NCI-H2081 (cell line): ENCODE results near the gene S100A7.
"Not testable (repeated sequence)": the region's sequence is repeated elsewhere in the genome, so short reads cannot be mapped to it uniquely, and the experiment has no call there.

Source experiments
- DNase-seq, 2 experiments: peaks; one replicate each; lab custom pipeline; 2025; lab: John Stamatoyannopoulos, UW

Gene S100A7

GRCh38 chr1:153476491-153477093, 16.1 kb upstream of the S100A7 start:
- DNase-seq, result no peak

DNA sequence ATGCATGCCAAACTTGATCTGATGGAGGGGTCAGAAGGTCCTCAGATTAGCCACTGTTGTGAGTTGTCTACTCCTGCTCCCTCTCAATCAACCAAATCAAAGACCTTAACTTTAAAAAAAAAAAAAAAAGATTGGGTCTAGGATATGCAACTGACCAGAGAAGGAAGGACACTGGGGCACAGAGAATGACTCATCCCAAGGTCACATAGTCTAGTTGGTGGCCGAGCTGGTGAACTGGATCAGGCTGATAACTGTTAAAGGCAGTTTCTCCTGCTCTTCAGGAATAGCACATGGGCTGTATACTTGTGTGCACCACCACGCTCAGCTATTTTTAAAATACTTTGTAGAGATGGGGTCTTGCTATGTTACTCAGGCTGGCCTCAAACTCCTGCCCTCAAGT, 14.8 kb upstream of the S100A7 start:
- DNase-seq, result no peak

GRCh38 chr1:153474347-153474746, 13.9 kb upstream of the S100A7 start:
- DNase-seq, result no peak

- no peak for DNase-seq
Observed at GRCh38 chr1:153470707-153471106, 10.3 kb upstream of the S100A7 start.

- DNase-seq, result no peak
Observed at GRCh38 chr1:153466908-153467307, 6.5 kb upstream of the S100A7 start.

GRCh38 chr1:153465811-153466636, 5.6 kb upstream of the S100A7 start:
- DNase-seq, result peak in 1 of 2 experiments; percentile 7

DNA sequence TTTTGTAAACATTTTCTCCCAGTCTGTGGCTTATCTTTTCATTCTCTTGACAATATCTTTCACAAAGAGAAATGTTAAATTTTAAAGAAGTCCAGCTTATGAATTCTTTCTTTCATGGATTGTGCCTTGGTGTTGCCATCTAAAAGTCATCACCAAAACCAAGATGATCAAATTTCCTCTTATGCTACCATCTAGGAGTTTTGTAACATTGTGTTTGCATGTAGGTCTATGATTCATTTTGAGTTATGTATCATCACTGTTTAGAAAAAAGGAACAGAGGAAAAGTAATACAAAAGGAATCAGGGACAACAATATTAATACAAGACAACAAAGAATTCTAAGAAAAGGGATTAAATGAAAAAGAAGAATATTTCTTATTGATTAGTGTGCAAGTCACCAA, 2.3 kb upstream of the S100A7 start:
- not testable (repeated sequence) for DNase-seq

DNA sequence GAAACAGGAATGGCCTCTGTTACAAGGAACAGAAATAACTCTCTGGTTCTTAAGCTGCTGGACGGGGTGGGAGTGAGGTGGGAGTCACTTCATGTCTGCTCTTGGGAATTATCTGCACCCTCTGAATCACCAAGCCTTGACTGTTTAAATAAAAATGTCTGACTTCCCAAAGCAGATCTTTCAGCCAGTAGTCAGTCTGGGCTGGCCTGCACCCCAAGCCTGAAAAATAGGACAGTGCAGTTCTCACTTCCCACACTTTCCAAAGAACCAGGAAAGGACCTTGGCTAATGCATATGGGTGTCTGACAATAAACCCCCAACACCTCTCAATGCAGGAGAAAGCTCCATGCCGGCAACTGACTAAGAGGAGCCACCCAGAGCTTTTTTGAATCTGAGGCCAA, 796 bp downstream of the S100A7 start:
- no peak for DNase-seq

DNA sequence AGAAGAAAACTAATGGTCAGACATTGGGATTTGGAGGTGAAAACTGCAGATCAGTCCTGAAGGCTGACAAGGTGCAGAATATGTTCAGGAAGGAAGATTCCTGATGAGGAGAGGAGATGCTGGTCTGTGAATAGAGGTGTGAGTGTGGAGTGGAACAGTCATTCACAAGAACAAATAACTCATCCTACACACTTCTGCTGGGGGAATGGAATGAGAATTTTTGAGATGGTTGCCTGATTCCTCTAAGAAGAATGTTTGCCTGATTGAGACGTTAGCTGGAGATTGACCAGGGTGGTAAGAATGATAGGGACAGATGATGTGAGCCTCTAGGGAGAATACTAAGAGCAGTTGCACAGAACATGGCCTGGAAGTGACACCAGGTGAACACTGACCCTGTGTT, 4.1 kb downstream of the S100A7 start:
- no peak for DNase-seq

GRCh38 chr1:153448851-153449250, 11.6 kb downstream of the S100A7 start:
- not testable (repeated sequence) for DNase-seq

- no peak for DNase-seq
Observed at GRCh38 chr1:153447498-153448170, 12.8 kb downstream of the S100A7 start.

- DNase-seq, result no peak
Observed at GRCh38 chr1:153444078-153444477, 16.4 kb downstream of the S100A7 start.

DNA sequence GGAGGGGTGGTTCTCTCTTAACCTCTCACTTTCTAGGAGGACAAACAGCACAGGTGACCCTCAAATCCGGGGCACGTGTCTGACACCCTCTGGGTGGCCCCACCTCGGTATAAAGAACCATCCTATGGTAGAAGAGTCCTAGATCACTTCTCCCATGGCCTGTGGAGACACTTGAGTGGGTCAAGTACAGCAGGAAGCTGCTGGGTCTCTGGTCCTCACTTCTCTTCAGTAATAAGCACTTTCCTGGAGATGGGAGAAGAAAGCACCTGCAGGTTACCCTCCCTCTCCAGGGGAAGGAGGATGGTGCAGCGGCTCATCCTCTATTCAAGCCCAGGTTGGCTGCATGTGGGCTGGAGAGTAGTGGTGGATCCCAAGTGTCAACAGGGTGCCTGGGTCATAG, 17.0 kb downstream of the S100A7 start:
- DNase-seq, result no peak

DNA sequence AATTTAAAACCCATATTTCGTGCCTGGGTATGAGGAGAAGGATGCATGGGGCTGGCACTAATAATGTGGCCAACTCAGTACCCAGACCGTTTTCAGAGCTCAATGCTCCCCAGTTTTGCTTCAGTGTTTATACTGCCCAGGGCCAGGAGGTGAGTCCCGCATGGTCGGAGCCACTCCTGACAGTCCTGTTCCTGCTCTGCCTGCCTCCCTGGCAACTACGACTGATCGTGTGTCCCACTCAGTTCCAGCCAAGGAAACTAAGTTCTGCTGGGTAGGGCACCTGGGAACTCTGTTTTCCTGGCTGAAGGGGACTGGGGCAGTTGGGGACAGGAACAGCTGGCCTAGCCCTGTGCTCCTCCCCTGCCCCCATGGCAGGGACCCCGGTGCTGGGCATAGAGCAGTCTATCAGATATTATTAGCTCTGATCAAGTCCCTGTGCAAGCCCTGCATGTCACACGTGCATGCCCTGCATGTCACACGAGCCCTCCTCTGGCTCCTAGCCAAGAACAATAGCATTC, 19.2 kb downstream of the S100A7 start:
- DNase-seq, result peak; percentile 32 to 52

GRCh38 chr1:153439273-153439672, 21.2 kb downstream of the S100A7 start:
- no peak for DNase-seq

DNA sequence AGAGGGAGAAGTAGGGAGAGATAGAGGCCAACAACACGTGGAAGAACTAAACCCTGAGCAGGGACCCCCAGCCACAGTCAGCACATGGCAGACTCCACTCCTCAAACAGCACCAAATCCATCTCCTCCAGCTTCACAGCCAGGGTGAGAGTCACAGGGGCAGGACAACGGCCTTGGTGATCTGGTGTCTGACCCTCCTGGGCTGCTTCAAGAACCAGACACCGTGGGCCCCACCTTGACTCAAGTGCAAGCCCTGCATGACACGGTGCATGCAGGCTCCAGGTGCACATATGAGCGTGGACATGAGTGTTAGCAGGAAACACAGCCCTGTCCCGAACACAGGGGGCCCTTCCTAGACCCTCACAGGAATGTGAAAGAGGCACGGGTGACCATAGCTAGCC, 21.9 kb downstream of the S100A7 start:
- DNase-seq, result no peak

DNA sequence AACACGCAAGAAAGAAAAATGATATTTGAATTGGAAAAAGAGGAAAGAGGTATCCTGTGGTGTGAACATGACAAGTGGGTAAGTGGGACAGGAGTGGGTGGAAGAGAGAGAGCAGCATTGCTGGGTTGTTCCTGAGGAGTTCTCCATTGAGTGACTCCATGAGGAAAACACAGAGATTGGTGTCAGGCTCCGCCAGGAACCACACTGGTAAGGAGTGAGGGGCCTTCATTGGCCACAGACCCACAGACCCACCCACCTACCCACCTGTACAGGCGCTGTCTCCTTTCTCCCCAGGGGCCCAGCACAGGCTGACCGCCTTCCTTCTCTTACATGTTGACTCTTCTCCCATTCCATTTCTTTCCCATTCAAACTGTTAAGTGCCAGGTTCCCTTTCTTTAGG, 23.2 kb downstream of the S100A7 start:
- DNase-seq, result no peak

DNA sequence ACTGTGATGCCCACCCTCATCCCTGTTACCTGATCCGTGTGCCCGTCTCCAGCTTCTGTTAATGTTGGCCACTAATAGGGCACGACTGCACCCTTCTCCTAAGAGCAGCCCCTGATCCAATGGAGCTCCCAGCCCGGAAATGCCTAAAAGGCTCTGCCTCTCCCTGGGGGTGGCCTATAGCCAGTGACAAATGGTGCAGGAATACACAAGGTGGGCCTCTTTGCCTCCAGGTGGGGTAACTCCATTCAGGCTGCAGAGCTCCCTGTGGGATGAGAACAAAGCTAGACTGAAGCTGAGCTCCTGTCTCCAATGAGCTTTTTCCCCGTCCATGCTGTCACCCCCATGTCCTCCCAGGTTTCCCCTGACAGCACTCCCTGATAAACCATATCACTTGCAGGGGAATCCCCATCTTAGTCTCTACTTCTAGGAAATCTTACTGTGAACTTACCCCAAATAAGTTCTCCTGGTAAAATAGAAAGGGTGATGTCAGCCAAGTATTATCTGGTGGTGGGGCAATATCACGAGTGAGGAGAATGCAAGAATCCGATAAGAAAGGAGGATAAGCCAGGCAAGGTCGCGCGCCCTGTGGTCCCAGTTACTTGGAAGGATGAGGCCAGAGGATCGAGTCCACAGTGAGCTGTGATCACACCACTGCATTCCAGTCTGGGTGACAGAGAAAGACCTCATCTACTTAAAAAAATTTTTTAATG, 25.6 kb downstream of the S100A7 start:
- DNase-seq, result no peak

DNA sequence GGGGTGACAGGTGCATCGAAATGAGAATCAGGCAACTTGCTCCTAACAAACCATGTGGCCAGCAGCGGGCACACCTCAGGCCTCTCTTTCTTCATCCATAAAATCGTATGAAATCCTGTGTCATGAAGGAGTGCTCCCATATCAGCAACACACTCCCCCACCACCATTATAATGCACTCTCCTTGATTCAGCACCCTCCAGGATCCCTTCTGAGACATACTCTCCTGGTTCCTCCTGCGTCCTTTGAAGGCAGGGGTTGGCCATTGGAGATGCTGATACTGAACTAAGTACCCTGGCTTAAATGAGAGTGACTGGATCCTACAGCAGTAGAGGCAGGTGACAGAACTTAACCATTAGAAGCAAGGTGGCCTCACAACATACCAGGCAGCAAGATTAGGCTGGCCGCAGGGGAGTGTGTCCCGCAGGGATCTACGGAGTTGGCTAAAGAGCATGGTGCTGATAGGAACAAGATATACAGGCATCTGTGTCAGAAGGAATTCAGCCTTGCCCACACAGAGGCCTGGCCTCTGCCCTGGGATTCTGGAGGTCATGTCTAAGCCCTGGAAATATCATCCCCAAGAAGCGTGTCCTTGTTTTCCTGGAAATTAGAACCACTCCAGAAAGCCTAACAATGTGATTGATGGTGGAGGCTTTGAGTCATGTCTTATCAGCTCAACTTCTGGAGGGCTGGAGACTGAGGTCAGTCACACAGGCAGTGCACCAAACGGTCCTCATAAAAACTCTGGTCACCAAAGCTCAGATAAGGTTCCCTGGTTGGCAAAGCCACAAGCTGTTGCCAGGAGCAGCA, 27.4 kb downstream of the S100A7 start:
- DNase-seq, result no peak

DNA sequence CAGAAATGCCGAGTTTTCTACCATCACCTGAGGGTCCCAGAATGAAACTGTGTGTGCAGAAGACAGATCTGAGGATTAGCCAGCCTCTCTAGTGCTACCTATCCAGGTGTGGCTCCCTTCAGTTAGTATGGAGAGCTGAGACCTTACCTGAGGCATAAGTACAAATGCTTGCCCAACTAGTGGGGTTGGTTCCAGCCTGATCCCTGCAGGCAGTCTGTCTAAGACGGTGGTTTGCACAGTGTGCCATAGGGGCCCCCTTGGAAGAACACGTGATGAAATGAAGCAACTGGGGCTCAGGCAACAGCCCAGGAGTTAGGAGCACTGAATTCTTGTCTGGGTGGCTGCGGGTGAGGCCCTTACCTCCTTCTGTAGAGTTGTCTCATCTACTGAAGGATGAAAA, 28.5 kb downstream of the S100A7 start:
- DNase-seq, result no peak

GRCh38 chr1:153431427-153431826, 29.0 kb downstream of the S100A7 start:
- no peak for DNase-seq
